ENCODE results near the gene SMU1. TPM values are rescaled to one million over a fixed set of nuclear protein-coding genes. Genes with fewer than 3 reads are reported as not detected.
A peak's percentile ranks its signal among the peaks of the same experiment; 100 is the strongest.

Gene SMU1
- total and polyA plus RNA-seq, 2 of the 13 experiments (the other 11 are each of a cell fraction or from before 2014, with no cell fraction given): 12.9 to 36.6 TPM

- no peak for FAIRE-seq
- TF ChIP-seq ZNF607 (CRISPR knock-in tag; IDR thresholded peaks at IDR 0.05; ENCODE audit: borderline replicate concordance) (no peak), PAF1 (CRISPR knock-in tag; IDR thresholded peaks at IDR 0.05) (no peak), ZNF354B (CRISPR knock-in tag; IDR thresholded peaks at IDR 0.05) (no peak), ZNF446 (CRISPR knock-in tag; IDR thresholded peaks at IDR 0.05) (no peak), ZBTB40 (IDR thresholded peaks at IDR 0.05) (no peak), ZBTB40 (CRISPR knock-in tag; IDR thresholded peaks at IDR 0.05) (no peak)
- TF ChIP-seq, protein P1, sequence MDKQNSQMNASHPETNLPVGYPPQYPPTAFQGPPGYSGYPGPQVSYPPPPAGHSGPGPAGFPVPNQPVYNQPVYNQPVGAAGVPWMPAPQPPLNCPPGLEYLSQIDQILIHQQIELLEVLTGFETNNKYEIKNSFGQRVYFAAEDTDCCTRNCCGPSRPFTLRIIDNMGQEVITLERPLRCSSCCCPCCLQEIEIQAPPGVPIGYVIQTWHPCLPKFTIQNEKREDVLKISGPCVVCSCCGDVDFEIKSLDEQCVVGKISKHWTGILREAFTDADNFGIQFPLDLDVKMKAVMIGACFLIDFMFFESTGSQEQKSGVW (CRISPR knock-in tag; IDR thresholded peaks at IDR 0.05; ENCODE audit: borderline replicate concordance): no peak
- TF ChIP-seq, protein P2, sequence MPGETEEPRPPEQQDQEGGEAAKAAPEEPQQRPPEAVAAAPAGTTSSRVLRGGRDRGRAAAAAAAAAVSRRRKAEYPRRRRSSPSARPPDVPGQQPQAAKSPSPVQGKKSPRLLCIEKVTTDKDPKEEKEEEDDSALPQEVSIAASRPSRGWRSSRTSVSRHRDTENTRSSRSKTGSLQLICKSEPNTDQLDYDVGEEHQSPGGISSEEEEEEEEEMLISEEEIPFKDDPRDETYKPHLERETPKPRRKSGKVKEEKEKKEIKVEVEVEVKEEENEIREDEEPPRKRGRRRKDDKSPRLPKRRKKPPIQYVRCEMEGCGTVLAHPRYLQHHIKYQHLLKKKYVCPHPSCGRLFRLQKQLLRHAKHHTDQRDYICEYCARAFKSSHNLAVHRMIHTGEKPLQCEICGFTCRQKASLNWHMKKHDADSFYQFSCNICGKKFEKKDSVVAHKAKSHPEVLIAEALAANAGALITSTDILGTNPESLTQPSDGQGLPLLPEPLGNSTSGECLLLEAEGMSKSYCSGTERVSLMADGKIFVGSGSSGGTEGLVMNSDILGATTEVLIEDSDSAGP (CRISPR knock-in tag; IDR thresholded peaks at IDR 0.05; ENCODE audit: borderline replicate concordance): peak; percentile 31; the same call in 1 of the 2 replicates
Measured at GRCh38 chr9:33022755-33023154, 53.7 kb downstream of the SMU1 start.

More at GRCh38 chr9:33022755-33023154, 53.7 kb downstream of the SMU1 start:
- in situ Hi-C loops (cut with HindIII; ENCODE audit: extremely low pct_ligation_motif_present, low pct_unique_long_range_greater_than_20kb): no loop called here
- peaks cover 20% of the 10 kb centered on the region for H4K20me1 ChIP-seq (ENCODE audit: insufficient read depth, low read length)
- no peak for ATAC-seq
- no peak for DNase-seq (ENCODE audit: low spot score)
- H3K9ac ChIP-seq (ENCODE audit: insufficient read depth, low read depth, low read length): no peak overlapping the region
- peak overlapping the region; percentile 15 for H3K27ac ChIP-seq (ENCODE audit: extremely low read length, insufficient read depth, low read length)
- H3K4me3 ChIP-seq (replicated peaks in 1 of 3; ENCODE audit: insufficient read depth in 1 of 3, low read depth in 2 of 3, low read length in 3 of 3): no peak overlapping the region
- H3K4me1 ChIP-seq (ENCODE audit: insufficient read depth, low read length): peaks cover 40% of the 10 kb centered on the region
- H3K79me2 ChIP-seq (ENCODE audit: insufficient read depth, low read length): peaks cover 58% of the 10 kb centered on the region
- BruUV-seq (replicated peaks): no TSS peak
- intact Hi-C loops (cut with micrococcal nuclease; ENCODE audit: unreplicated experiment): no loop called here
- no peaks in the 10 kb centered on the region; a peak in 2 of 5 replicates for H3K27me3 ChIP-seq (ENCODE audit: control insufficient read depth in 1 of 2, insufficient read depth in 2 of 2, low read length in 2 of 2)
- POLR2A ChIA-PET: interaction anchor here (0.8 to 1.3 kb wide), 3 partner anchors 15 to 25 kb away, joined by 3 to 4 read pairs (median 3); partner anchors contain the start of gene APTX
- CTCF ChIA-PET (ENCODE audit: low intra/inter-chr PET ratio, low total read pairs): no interaction called here
- H2AFZ ChIP-seq (ENCODE audit: low read length): no peak overlapping the region
- H3K9me3 ChIP-seq (ENCODE audit: low read length): no peaks in the 10 kb centered on the region
- WGBS (ENCODE audit: low lambda C conversion rate): 90% methylated on average over 7 of the region's 7 CpGs
- H3K4me2 ChIP-seq (ENCODE audit: low read depth, low read length): peak overlapping the region; percentile 92
- peaks cover 3 to 14% of the 10 kb centered on the region in 2 experiments; a peak in 2 of 5 replicates for H3K36me3 ChIP-seq (replicated peaks in 1 of 2; ENCODE audit: control insufficient read depth in 1 of 2, insufficient read depth in 2 of 2, low read length in 2 of 2)
